ENCODE results near the gene CHN1.

CHN1 gene

GRCh38 chr2:174965992-174966744, 39.0 kb downstream of the CHN1 start:
- Histone ChIP-seq H2BK12ac (ENCODE audit: low read length) (no peak overlapping the region), H3K9ac (ENCODE audit: low read length) (no peak overlapping the region), H3K23ac (ENCODE audit: low read length) (no peak overlapping the region), H3K18ac (ENCODE audit: low read length) (no peak overlapping the region), H3K4ac (ENCODE audit: low read depth, low read length) (no peak overlapping the region), H4K12ac (ENCODE audit: low read depth, low read length) (no peak overlapping the region), H3K36me3 (ENCODE audit: control insufficient read depth in 1 of 2, insufficient read depth in 2 of 2, low read length in 2 of 2) (no peaks in the 10 kb centered on the region), H3K79me2 (ENCODE audit: control insufficient read depth, insufficient read depth, low read length, poor library complexity) (peaks cover 1% of the 10 kb centered on the region), H3K4me3 (ENCODE audit: low read depth, low read length) (no peak overlapping the region), H2BK5ac (ENCODE audit: low read depth, low read length, poor library complexity) (no peak overlapping the region), H3K14ac (ENCODE audit: low read length) (no peak overlapping the region), H4K91ac (ENCODE audit: low read depth, low read length) (no peak overlapping the region), H3K79me1 (ENCODE audit: low read length) (no peaks in the 10 kb centered on the region), H3K27ac (ENCODE audit: low read depth, low read length) (no peak overlapping the region), H2AFZ (ENCODE audit: insufficient read depth, low read length, poor library complexity) (no peak overlapping the region), H3K9me3 (ENCODE audit: insufficient read depth, low read depth, low read length) (no peaks in the 10 kb centered on the region), H2BK120ac (ENCODE audit: insufficient read depth, low read length, poor library complexity) (no peak overlapping the region), H3K4me2 (ENCODE audit: low read length) (no peak overlapping the region), H3K27me3 (ENCODE audit: insufficient read depth, low read length) (no peaks in the 10 kb centered on the region), H3K4me1 (ENCODE audit: control insufficient read depth in 1 of 2, insufficient read depth in 2 of 2, low read length in 2 of 2) (peaks cover 2 to 6% of the 10 kb centered on the region in 2 experiments), H4K8ac (ENCODE audit: low read depth, low read length) (no peak overlapping the region), H2AK5ac (ENCODE audit: low read length) (no peak overlapping the region)
- no peak for DNase-seq
- no CpG with 5 or more reads among the region's 5 CpGs for WGBS (ENCODE audit: extremely low coverage, insufficient coverage, insufficient read length)

- H3K4me3 ChIP-seq (ENCODE audit: low read depth, low read length), result no peak overlapping the region
- no peaks in the 10 kb centered on the region for H3K79me1 ChIP-seq (ENCODE audit: low read length)
Observed at GRCh38 chr2:174965551-174965950, 39.6 kb downstream of the CHN1 start.

DNA sequence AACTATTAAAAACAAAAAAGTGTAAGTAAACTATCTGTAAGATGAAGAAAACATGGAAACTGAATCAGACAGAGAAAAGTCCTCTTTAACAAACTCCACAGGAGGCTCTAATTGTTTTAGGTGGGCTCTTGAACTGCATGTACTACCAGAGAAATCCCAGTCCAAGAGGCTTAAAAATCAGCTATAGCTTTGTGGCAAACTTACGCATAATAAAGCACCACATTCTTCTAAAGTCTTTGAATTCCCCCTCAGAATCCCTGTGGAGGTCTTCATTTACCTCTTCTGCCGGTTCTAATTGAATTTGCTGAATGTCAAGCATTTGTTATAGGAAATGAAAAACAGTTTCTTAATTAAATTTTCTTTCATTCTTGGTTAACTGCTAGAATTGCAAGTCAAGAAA, 40.8 kb downstream of the CHN1 start:
- Histone ChIP-seq H3K9me3 (ENCODE audit: insufficient read depth, low read depth, low read length) (no peaks in the 10 kb centered on the region), H2BK120ac (ENCODE audit: insufficient read depth, low read length, poor library complexity) (no peak overlapping the region), H3K18ac (ENCODE audit: low read length) (no peak overlapping the region), H3K14ac (ENCODE audit: low read length) (no peak overlapping the region), H3K27me3 (ENCODE audit: insufficient read depth, low read length) (no peaks in the 10 kb centered on the region), H4K8ac (ENCODE audit: low read depth, low read length) (no peak overlapping the region), H3K4me2 (ENCODE audit: low read length) (no peak overlapping the region), H2BK5ac (ENCODE audit: low read depth, low read length, poor library complexity) (no peak overlapping the region), H3K79me1 (ENCODE audit: low read length) (no peaks in the 10 kb centered on the region), H3K4ac (ENCODE audit: low read depth, low read length) (no peak overlapping the region), H2BK12ac (ENCODE audit: low read length) (no peak overlapping the region), H4K91ac (ENCODE audit: low read depth, low read length) (no peak overlapping the region), H3K23ac (ENCODE audit: low read length) (no peak overlapping the region), H2AK5ac (ENCODE audit: low read length) (no peak overlapping the region), H3K4me1 (ENCODE audit: control insufficient read depth in 1 of 2, insufficient read depth in 2 of 2, low read length in 2 of 2) (peaks cover 2 to 6% of the 10 kb centered on the region in 2 experiments), H3K79me2 (ENCODE audit: control insufficient read depth, insufficient read depth, low read length, poor library complexity) (peaks cover 1% of the 10 kb centered on the region), H3K4me3 (ENCODE audit: low read depth, low read length) (no peak overlapping the region), H2AFZ (ENCODE audit: insufficient read depth, low read length, poor library complexity) (no peak overlapping the region), H4K12ac (ENCODE audit: low read depth, low read length) (no peak overlapping the region), H3K9ac (ENCODE audit: low read length) (no peak overlapping the region), H3K36me3 (ENCODE audit: control insufficient read depth in 1 of 2, insufficient read depth in 2 of 2, low read length in 2 of 2) (no peaks in the 10 kb centered on the region), H3K27ac (ENCODE audit: low read depth, low read length) (peak overlapping the region; percentile 4)
- DNase-seq, result no peak
- no CpG with 5 or more reads among the region's 2 CpGs for WGBS (ENCODE audit: extremely low coverage, insufficient coverage, insufficient read length)

More at GRCh38 chr2:174965551-174965950, 39.6 kb downstream of the CHN1 start:
- Histone ChIP-seq H3K23ac (ENCODE audit: low read length) (no peak overlapping the region), H2AK5ac (ENCODE audit: low read length) (no peak overlapping the region), H2BK120ac (ENCODE audit: insufficient read depth, low read length, poor library complexity) (no peak overlapping the region), H4K12ac (ENCODE audit: low read depth, low read length) (no peak overlapping the region), H2BK12ac (ENCODE audit: low read length) (no peak overlapping the region), H2AFZ (ENCODE audit: insufficient read depth, low read length, poor library complexity) (no peak overlapping the region), H3K4me1 (ENCODE audit: control insufficient read depth in 1 of 2, insufficient read depth in 2 of 2, low read length in 2 of 2) (peaks cover 2 to 6% of the 10 kb centered on the region in 2 experiments), H3K18ac (ENCODE audit: low read length) (no peak overlapping the region), H3K14ac (ENCODE audit: low read length) (no peak overlapping the region), H4K8ac (ENCODE audit: low read depth, low read length) (no peak overlapping the region), H3K36me3 (ENCODE audit: control insufficient read depth in 1 of 2, insufficient read depth in 2 of 2, low read length in 2 of 2) (no peaks in the 10 kb centered on the region), H3K4me2 (ENCODE audit: low read length) (no peak overlapping the region), H4K91ac (ENCODE audit: low read depth, low read length) (no peak overlapping the region), H3K79me2 (ENCODE audit: control insufficient read depth, insufficient read depth, low read length, poor library complexity) (peaks cover 1% of the 10 kb centered on the region), H3K4ac (ENCODE audit: low read depth, low read length) (no peak overlapping the region), H3K9ac (ENCODE audit: low read length) (no peak overlapping the region), H3K27ac (ENCODE audit: low read depth, low read length) (no peak overlapping the region), H3K27me3 (ENCODE audit: insufficient read depth, low read length) (no peaks in the 10 kb centered on the region), H3K9me3 (ENCODE audit: insufficient read depth, low read depth, low read length) (no peaks in the 10 kb centered on the region), H2BK5ac (ENCODE audit: low read depth, low read length, poor library complexity) (no peak overlapping the region)
- no CpG with 5 or more reads among the region's 3 CpGs for WGBS (ENCODE audit: extremely low coverage, insufficient coverage, insufficient read length)
- DNase-seq, result no peak

- H3K4me2 ChIP-seq (ENCODE audit: low read length), result no peak overlapping the region
- WGBS (ENCODE audit: extremely low coverage, insufficient coverage, insufficient read length), result no CpG with 5 or more reads among the region's 7 CpGs
- DNase-seq, result no peak
Observed at GRCh38 chr2:174963437-174964400, 41.5 kb downstream of the CHN1 start.

More at GRCh38 chr2:174963437-174964400, 41.5 kb downstream of the CHN1 start:
- no peak overlapping the region for H2BK5ac ChIP-seq (ENCODE audit: low read depth, low read length, poor library complexity)
- H4K91ac ChIP-seq (ENCODE audit: low read depth, low read length), result no peak overlapping the region
- no peak overlapping the region for H3K14ac ChIP-seq (ENCODE audit: low read length)
- no peak overlapping the region for H4K8ac ChIP-seq (ENCODE audit: low read depth, low read length)
- no peak overlapping the region for H2BK12ac ChIP-seq (ENCODE audit: low read length)
- no peak overlapping the region for H4K12ac ChIP-seq (ENCODE audit: low read depth, low read length)
- H3K36me3 ChIP-seq (ENCODE audit: control insufficient read depth in 1 of 2, insufficient read depth in 2 of 2, low read length in 2 of 2), result no peaks in the 10 kb centered on the region
- no peak overlapping the region for H3K18ac ChIP-seq (ENCODE audit: low read length)
- H3K4me1 ChIP-seq (ENCODE audit: control insufficient read depth in 1 of 2, insufficient read depth in 2 of 2, low read length in 2 of 2), result peaks cover 2 to 4% of the 10 kb centered on the region in 2 experiments
- no peaks in the 10 kb centered on the region for H3K9me3 ChIP-seq (ENCODE audit: insufficient read depth, low read depth, low read length)
- H2AFZ ChIP-seq (ENCODE audit: insufficient read depth, low read length, poor library complexity), result no peak overlapping the region
- H3K4ac ChIP-seq (ENCODE audit: low read depth, low read length), result no peak overlapping the region
- peaks cover 1% of the 10 kb centered on the region for H3K79me2 ChIP-seq (ENCODE audit: control insufficient read depth, insufficient read depth, low read length, poor library complexity)
- no peaks in the 10 kb centered on the region for H3K27me3 ChIP-seq (ENCODE audit: insufficient read depth, low read length)
- no peak overlapping the region for H3K23ac ChIP-seq (ENCODE audit: low read length)
- H3K27ac ChIP-seq (ENCODE audit: low read depth, low read length), result peak overlapping the region; percentile 4
- no peak overlapping the region for H2AK5ac ChIP-seq (ENCODE audit: low read length)
- no peak overlapping the region for H3K9ac ChIP-seq (ENCODE audit: low read length)
- no peaks in the 10 kb centered on the region for H3K79me1 ChIP-seq (ENCODE audit: low read length)
- no peak overlapping the region for H3K4me3 ChIP-seq (ENCODE audit: low read depth, low read length)
- no peak overlapping the region for H2BK120ac ChIP-seq (ENCODE audit: insufficient read depth, low read length, poor library complexity)
